GM19395 (cell line): ENCODE data around the gene GNG2.

Experiments used
- ATAC-seq: cut with Tn5 transposase; IDR thresholded peaks from one replicate; pipeline ENCODE4 v1.9.1; 2021; ENCODE audit warnings: mild to moderate bottlenecking, moderate library complexity; ENCODE audit not compliant: unreplicated experiment

The GNG2 gene

DNA sequence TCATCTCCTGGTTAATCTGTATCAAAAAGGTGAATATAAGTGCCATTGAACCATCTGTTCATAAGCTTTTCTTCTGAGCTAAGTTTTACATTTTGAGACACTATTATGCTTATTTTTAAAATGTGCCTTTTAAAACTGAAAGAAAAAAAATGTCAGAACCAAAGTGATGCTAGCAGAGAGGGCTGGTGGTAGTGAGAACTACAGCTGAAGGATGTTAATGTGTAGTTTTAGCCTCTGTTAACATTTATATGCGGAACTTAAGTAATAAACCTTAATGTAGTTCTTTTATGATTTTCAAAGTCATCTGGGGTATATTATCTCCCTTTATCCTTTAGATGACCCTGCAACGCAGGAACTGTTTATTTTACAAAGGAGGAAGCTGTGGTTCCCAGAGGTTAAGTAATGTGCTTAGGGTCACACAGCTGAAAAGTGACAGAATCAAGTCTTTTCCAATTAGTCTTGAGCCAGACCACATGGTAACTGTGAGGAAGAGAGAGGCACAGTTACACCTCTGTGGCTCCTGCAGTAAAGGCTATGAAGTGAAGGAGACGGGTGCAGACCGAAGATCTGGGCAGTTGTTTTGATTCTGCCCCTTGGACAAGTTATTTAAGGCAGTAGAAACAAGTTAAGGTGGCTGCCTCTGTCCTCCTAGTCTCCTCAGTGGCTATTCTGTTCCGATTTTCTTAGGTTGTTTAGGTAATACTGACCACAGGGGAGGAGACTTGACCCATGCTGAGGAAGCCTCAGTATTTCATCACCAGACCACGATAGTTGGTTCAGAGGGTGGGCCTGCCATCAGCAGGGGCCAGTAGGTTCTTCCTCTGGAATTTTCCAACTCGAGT, 23.9 kb downstream of the GNG2 start:
- ATAC-seq: peak; percentile 79

DNA sequence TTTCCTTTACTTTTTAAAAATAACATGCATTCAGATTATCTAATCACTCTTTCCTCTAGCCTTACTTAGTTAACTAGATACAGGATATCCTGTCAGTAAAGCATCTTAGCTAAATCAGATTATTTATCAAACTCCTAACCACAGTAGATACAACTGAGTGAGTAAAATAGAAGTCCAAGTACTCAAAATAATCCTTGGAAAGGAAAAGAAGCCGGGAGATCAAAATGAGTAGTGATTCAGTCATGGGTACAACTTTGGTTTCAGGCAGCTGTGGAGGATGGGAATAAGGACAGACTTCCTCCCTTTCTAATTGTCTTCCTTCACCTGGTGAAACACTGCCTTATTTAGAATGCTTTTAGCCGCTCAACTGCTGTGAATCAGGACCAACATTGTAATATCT, 29.4 kb downstream of the GNG2 start:
- ATAC-seq: no peak

DNA sequence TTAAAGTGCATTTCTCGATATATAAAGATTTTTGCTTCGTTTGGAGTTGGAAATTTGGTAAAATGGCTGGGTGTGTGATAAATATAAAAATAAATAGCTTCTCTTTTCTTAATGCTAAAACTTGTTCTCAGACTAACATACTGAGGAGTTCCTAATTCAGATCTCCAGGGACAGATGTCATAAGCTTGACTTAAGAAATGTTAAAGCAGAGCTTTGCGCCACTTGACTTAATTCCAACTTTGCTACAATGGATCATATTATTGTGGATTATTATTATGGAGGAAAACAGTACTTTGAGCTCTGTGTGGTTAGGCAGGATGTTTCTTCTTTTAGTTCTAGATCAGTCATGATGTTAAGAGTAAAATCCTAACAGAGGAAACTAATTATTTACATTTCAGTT, 33.8 kb downstream of the GNG2 start:
- ATAC-seq: no peak

DNA sequence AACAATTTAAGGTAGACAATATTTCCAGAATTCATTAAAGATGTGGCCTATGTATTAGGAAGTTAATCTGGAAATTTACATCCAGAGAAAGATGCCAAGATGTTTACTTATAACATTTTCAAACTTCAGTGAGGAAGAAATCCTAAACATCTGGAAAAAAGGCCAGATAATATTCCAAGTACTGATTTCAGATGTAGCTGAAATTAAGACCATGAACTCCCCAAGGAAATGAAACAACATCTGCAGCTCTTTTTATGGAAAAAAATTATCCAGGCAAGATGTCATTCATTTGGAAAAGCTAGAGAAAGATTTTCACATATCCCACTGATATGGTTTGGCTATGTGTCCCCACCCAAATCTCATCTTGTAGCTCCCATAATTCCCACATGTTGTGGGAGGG, 35.0 kb downstream of the GNG2 start:
- ATAC-seq: no peak

DNA sequence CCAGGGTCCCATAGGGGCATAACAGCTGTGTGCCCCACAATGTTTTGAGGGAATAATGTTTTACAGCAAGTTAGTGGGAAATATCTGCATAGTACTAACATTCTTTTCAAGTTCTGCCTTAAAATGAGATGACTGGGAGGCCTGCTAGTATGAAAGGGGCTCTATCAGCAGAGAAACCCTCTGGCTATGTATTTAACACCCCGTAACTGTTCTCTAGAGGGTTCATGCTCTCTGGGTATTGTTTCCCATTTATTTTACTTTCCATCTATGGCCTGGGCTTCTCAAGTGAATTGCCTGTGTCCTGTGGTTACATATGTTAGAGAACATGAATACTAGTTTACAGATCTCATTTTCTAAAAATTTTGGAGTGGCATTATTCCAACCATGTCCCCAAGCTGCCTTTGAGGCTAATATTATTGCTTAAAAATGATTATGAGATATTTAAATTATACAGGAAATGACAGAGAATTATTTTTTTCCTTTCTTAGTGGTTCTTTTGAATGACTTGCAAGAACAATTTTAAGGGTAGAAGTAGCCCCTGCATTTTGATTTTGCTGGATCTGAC, 37.5 kb downstream of the GNG2 start:
- no peak for ATAC-seq

DNA sequence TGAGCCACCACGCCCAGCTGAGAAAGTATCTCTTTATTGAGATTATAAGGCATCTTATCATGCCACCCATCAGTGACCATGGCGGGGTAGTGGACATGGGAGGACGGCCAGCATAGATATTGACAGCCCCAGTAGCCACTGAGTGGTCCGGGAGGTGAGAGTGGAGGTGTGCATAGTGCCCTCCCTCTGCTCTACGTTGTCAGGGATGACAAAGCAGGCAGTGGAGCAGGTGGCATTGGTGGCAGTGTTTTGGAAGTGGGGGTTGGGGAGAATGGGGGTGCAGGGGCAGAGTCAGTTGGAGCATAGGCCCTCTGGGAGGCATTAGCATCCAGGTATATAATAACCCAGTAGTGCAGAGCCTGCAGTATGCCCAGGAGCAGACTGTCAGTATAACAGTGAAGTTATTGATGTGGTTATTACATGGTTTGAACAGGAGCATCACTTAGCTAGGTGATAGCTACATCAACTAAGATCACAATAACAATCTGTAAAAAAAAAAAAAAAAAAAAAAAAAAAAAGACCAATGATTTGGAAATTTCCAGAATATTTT, 41.1 kb downstream of the GNG2 start:
- no peak for ATAC-seq

DNA sequence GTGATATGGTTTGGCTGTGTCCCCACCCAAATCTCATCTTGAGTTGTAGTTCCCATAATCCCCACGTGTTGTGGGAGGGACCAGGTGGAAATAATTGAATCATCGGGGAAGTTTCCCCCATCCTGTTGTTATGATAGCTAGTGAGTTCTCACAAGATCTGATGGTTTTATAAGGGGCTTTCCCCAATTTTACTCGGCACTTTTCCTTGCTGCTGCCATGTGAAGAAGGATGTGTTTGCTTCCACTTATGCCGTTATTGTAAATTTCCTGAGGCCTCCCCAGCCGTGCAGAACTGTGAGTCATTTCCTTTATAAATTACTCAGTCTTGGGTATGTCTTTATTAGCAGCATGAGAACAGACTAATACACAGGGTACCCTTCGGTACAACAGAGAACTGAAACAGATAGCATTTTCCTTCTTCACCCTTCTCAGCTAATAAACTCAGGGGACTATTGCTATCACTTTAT, 45.3 kb downstream of the GNG2 start:
- peak; percentile 90 for ATAC-seq

DNA sequence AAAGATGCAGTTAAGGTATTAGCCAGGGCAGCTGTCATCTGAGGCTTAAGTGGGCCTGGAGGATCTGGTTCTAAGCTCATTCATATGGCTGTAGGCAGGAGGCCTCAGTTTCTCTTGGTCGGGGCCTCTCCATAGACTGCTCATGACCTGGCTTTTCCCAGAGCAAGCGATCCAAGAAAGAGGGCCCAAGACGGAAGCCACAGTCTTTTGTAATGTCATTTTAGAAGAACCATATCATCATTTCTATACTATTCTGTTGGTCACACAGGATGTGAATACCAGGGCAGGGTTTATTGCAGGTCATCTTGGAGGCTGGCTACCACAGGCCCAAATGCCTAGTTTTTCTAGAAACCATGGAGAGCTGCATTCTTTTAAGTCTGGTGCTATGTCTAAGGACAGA, 47.7 kb downstream of the GNG2 start:
- no peak for ATAC-seq

DNA sequence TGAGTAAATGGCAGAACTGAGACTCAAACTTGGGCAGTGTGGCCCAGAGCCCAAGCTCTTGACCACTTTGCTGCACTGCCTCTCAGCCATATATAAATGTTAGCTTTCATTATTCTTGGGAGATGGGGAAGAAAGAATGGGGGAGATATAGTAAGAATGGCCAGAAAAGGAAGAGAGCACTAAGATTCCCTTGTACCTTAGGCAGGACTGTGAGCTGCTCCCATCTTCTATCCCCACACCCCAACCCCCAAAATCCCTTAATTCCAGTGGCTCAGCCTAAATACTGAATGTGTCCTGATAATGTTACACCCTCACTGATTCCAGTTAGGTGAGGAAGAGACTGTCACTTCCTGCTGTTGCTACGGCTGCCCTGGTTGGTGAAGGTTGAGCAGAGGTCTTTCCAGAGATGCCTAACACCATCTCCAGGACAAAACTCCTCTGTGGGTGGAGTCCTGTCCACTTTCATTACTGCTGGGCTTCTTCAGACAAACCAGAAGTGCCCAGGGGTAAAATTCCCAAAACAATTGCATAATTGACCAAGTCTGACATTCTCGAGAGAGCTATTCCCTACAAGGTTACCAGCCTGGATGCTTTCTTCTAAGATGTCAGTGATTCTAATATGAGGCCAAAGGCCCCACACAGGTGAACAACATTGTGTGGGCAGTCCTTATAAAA, 51.8 kb downstream of the GNG2 start:
- ATAC-seq: no peak

DNA sequence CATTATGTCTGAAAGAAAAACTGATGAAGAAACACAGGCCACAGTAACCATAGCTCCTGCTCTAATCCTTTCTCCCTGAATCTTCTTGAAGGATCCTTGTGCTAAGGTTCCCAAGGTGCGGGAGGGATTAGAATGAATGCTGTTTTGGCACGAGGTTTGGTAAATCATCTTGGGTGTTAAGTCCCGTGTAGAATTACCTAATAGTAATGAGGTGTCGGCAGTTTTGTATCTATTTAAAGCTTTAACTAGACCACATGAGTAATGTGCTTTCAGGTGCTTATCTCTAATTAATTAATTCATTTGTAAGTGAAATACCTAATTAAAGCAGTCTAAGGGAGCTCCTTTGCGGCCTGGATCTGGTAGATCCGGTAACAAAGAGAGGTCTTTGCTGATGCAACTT, 53.9 kb downstream of the GNG2 start:
- no peak for ATAC-seq

DNA sequence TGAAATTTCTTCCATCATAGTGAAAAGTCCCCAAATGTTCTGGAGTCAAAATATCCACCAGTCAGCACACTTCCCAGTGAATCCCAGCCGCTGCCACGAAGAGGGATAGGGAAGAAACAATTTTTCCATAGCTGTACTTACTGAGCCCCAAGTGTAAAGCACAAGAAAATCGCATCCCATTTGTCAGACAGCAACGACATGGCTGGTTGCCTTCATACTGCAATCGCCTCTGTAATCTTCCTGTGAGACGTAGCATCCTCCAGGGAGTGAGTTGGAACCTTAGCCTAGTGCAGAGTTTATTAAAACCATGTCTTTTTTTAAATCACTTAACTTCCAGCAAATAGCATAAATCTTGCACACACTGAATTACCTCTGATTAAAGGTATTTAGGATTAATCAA, 56.8 kb downstream of the GNG2 start:
- no peak for ATAC-seq

DNA sequence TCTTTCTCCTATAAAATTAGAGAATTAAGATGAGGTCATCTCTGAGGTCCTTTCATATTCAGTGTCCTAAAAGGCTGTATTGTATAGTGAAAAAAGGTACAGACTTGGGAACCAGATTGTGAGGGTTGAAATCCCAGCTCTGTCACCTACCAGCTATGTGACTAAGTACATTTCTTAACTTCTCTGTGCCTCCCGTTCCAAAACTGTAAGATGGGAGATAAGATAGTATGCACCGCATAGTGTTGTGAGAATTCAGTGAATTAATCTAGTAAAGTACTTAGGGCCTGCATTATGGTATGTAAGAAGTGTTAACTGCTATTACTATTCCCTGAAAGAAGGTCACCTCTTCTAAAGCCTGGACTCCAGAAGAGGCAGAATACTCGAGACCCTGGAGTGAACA, 60.6 kb downstream of the GNG2 start:
- no peak for ATAC-seq

DNA sequence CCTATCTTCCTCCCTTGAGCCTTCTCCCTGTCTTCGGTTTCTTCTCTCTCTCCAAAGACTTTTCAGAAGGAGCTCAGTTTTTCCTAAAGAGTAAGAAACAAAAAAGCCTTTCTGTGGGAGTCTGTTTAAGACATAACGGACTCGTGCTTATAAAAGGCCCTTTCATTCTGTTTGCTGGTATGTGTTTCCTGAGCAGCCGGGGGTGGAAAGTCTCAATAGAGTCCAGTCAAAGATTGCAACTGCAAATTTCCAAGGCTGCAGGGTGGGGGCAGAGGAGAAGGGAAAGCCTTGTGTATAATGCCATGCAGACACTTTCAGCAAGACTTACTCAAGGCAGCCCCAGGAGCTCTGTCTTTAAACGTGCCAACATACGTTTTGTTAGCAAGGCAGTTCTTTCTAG, 62.2 kb downstream of the GNG2 start:
- ATAC-seq: no peak

DNA sequence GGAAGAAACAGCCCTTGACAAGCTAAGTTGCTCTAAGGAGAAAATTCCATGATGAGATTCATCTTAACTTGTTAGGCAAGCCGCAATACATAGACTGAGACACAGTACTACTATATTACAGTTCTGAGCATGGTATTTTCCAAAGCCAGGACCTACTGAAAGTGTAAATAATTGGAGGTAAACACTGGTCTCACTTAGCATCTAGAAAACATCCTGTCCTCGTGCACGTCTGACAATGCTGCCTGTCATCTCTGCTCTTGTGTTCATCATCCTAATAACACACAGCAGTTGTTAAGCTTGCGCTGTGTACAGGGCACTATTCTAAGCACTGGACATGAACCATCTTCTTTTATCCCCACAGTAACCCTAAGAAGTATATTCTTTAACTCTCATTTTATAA, 64.2 kb downstream of the GNG2 start:
- ATAC-seq: no peak

DNA sequence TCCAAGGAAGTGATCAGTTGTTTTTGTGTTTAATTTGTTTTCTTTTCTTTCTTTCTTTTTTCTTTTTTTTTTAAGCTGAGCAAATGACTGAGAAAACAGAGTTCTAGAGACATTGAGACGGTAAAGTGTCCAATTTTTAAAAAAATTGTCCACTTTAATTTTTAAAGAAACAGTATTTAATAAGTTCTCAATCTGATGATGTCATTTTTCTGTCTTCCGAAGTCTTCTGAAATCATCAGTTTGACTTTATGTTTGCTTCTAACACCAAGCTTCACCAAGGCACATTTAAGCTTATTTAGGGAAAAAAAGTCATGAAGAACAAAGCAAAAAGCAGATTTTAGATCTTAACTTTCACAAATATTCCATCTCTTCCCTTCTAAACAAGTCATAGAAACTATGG, 65.6 kb downstream of the GNG2 start:
- ATAC-seq: no peak

DNA sequence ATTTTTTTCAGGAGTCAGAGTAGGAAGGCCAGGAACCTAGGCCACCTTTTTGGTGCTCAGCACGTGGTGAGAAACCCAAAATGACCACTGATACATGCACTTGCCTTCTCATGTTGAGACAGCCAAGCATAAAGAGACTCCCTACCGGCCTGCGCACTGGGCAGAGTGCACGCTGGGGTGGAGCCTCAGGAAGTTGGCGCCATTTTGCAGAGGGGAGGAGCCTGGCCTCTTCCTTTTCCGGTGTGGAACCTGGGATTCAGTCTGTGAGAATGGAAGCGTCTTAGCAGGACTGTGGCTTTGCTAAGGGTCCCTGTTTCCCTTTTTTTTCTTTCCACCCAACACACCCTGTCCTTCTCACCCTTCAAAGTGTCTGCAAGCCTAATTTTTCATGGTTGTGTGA, 66.0 kb downstream of the GNG2 start:
- no peak for ATAC-seq

DNA sequence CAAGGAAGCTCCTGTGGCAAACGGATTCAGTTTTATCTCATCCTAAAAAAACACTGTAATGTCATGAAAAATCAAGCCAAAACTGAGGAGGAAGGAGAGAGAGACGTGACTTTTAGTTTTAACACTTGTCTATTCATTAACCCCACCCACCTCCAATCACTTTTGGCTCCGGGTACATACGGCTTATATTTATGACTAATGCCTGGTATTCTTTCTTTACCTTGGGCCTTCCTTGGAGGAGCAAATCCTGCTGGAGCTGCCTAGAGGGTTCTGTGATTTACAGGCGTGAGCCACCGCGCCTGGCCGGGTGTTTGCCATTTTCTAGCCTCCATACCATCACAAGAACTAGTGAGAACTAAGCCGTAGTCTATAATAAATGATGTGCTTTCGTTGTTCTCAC, 68.2 kb downstream of the GNG2 start:
- no peak for ATAC-seq

DNA sequence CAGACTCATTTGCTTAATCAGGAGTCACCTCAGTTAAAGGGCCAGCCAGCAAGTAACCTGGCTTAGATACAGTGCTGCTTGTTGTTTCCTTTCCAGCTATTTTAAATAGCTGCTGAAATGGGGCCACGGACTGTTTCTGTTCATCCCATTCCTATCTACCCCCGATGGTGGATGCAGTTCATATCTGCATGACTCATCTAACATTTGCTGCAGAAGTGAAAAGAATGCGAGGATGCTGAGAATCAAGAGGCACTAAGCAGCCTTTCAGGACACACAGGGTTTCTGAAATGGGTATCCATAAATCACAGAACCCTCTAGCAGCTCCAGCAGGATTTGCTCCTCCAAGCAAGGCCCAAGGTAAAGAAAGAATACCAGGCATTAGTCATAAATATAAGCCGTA, 68.8 kb downstream of the GNG2 start:
- ATAC-seq: no peak

DNA sequence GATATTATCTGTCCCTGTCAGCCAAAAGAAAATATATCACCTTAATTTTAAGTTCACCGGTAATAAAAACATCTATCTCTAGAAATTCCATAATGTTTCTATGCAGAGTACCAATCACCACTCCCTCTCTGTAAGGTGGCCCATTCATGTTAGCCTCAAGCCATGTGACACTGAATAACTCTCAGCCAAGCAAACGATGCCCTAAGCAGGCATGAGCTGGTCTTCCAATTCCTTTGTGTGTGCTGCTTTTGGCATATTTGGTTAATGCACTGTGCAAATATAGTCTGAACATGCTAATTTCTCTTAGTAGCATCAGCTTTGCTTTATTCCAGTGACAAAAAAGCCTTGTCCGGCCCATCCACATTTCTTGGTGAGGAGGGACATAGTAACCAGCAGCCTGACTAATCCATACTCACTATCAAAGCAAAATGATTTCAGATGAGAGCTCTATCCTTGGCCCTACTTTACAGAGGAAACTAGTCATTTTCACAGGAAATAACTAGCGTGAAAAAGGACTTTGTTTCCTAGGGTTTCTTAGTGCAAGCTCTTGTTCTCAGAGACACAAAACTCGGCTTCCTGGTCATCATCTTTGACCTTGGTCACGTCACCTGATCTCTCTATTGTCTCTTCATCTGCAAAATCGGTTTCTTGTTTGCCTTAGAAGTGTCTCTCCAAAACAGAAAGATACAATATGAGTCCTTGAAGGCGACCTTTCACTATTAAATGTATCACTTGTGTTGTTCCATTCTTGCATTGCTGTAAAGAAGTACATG, 69.7 kb downstream of the GNG2 start:
- ATAC-seq: no peak

DNA sequence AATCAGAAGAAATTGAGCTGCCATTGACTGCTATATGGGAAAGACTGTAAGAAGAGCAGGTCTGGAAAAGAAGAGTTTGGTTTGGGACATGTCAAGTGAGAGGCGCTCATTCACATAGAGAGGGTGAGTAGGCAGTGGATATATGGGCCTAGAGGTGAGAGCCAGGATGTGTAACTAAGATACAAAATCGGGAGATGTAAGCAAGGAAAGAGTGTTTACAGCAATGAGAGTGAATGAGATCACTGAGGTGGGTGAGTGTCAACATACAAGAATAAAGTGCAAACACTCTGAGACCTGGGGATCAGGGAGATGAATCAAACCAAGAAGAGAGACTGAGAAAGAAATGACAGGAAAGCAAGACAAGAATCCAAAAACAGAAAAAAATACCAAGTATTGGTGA, 70.9 kb downstream of the GNG2 start:
- no peak for ATAC-seq

DNA sequence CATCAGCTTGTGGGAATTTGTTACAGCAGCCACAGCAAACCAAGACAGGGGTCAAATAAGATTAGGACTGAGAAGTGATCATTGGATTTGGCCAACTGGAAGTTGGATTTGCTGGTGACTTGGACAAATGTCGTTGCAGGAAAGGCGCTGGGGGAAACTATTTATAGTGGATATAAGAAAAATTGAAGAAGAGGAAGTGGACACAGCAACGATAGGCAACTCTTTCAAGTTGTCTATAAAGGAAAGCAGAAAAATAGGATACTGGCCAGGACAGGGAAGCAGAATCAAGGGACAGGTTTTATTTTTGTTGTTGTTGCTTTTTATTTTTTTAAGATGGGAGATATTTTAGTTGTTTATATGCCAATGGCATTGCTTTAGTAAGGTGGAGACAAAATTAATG, 72.8 kb downstream of the GNG2 start:
- no peak for ATAC-seq
